Upper lobe of left lung (tissue), 4 donors: Measurements from ENCODE around the gene EXOC2.

Experiments used
- CTCF ChIP-seq, 6 experiments: fragments of 450-650 bp in 4 of 6; fragments of 200-600 bp in 2 of 6; sonication (generic) in 2 of 6; IDR thresholded peaks; one replicate each; pipeline ENCODE4 v1.5.1; 2016 to 2019; ENCODE audit warnings: antibody characterized with exemption in 6 of 6
- EP300 ChIP-seq, 4 donors: sonication (generic); formaldehyde crosslinking; IDR thresholded peaks; one replicate each; pipeline ENCODE4 v1.5.1; 2017; ENCODE audit warnings: antibody characterized with exemption in 4 of 4, control low read depth in 2 of 4
- POLR2A ChIP-seq, 4 donors: fragments of 450-650 bp; IDR thresholded peaks; one replicate each; pipeline ENCODE4 v1.5.1; 2016 to 2017; ENCODE audit warnings: antibody characterized with exemption in 4 of 4, mild to moderate bottlenecking in 2 of 4
- POLR2AphosphoS5 ChIP-seq, 2 donors: sonication (generic); formaldehyde crosslinking; IDR thresholded peaks; one replicate each; pipeline ENCODE4 v1.5.1; 2017; ENCODE audit warnings: antibody characterized with exemption in 2 of 2

- TF ChIP-seq EP300 (IDR thresholded peaks at IDR 0.05) (no peak), CTCF (IDR thresholded peaks at IDR 0.05) (no peak), POLR2AphosphoS5 (IDR thresholded peaks at IDR 0.05) (no peak), POLR2A (IDR thresholded peaks at IDR 0.05) (no peak)
Observed at GRCh38 chr6:530425-530824, 162.5 kb downstream of the EXOC2 start.
